Suprapubic skin (tissue), 4 donors: ENCODE data around the gene RPTOR. TPM values are rescaled to one million over a fixed set of nuclear protein-coding genes. Genes with fewer than 3 reads are reported as not detected.

Experiments
- DNase-seq, 2 donors: peaks; one replicate each; pipeline ENCODE4 v3.0.0-alpha.2; 2019; ENCODE audit warnings: low spot score in 2 of 2
- H3K27ac ChIP-seq: fragments of 200-600 bp; sonication (generic); one replicate; pipeline ENCODE4 v1.5.1; 2019
- H3K27me3 ChIP-seq: fragments of 200-600 bp; sonication (generic); one replicate; pipeline ENCODE4 v1.5.1; 2019
- H3K36me3 ChIP-seq: fragments of 200-600 bp; sonication (generic); one replicate; pipeline ENCODE4 v1.5.1; 2019
- H3K4me1 ChIP-seq: fragments of 200-600 bp; sonication (generic); one replicate; pipeline ENCODE4 v1.5.1; 2019
- H3K4me3 ChIP-seq: fragments of 200-600 bp; sonication (generic); one replicate; pipeline ENCODE4 v1.5.1; 2019; ENCODE audit warnings: mild to moderate bottlenecking
- H3K9me3 ChIP-seq: fragments of 200-600 bp; sonication (generic); one replicate; pipeline ENCODE4 v1.5.1; 2019
- EP300 ChIP-seq: sonication (generic); formaldehyde crosslinking; IDR thresholded peaks from one replicate; pipeline ENCODE4 v1.6.1; 2017; ENCODE audit warnings: antibody characterized with exemption
- POLR2A ChIP-seq, 2 donors: fragments of 450-650 bp; IDR thresholded peaks; one replicate each; pipeline ENCODE4 v1.6.1; 2017; ENCODE audit warnings: antibody characterized with exemption in 2 of 2, mild to moderate bottlenecking in 2 of 2, moderate library complexity in 2 of 2
- POLR2AphosphoS5 ChIP-seq, 3 donors: sonication (generic); formaldehyde crosslinking; IDR thresholded peaks; one replicate each; pipeline ENCODE4 v1.6.1; 2017; ENCODE audit warnings: antibody characterized with exemption in 3 of 3
- WGBS: methylation state at CpG from one replicate; pipeline ENCODE4 v1.1.5; 2018; 5-methylcytosine and 5-hydroxymethylcytosine counted together
- total RNA-seq, 4 donors: library from RNA; depleted of rRNA; stranded (reverse); fragments of >200 nt; gene quantifications; one replicate each; pipeline ENCODE4 v1.1.0, GENCODE V29; 2016
- TF ChIP-seq, protein P1 (sequence below), 2 donors: fragments of 200-600 bp in 1 of 2; fragments of 450-650 bp in 1 of 2; sonication (generic) in 1 of 2; IDR thresholded peaks; one replicate each; pipeline ENCODE4 v1.5.1; 2016 to 2019; ENCODE audit warnings: antibody characterized with exemption in 2 of 2, mild to moderate bottlenecking in 1 of 2, moderate library complexity in 1 of 2

The RPTOR gene
- total RNA-seq, 4 donors from 2014 or later, result 45.8 to 84.6 (median 53.0) TPM

DNA sequence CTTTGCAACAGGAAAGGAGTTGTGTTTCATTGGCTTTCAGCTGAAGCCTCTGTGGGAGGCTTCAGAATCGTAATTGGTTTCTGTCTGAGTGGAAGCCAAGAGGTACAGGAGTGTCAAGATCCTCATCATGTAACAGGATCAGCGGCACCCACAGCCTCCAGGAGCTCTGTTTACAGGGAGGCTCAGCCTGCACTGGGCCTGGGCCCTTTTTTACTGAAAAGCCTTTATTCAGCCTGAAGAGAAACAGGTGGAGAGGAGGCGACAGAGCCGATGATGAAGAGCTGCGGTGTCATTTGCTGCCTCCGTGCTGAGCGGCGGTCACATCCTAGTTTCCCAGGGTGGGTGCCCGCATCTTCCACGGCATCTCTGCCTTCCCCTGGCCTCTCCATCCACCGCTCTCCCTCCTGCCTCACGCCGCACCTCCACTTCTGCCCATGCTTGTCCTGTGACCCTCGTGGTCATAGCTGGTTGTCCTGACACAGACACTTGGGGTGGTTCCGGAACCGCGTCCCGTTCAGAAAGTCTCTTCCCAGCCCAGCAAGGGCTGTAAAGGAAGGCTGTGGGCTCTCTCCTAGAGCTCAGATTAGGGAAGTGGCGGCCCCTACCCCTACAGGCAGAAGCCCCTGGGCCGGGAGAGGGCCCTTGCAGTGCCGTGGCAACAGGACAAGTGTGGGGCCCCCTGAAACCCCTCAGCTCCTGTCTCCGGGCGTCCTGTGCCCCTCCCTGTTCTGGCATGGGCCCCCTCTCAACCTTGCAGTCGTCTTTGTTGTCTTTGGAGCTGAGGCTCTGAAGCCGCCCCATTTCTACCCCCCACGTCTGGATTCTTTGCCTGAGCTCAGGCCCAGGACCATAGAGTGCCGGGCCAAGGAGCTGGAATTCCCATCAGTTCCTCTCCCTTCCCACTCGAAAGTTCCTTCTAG lies 393.1 kb downstream of the RPTOR start:
- no peak overlapping the region for H3K27ac ChIP-seq
- no peaks in the 10 kb centered on the region for H3K27me3 ChIP-seq
- no peak for DNase-seq
- no peaks in the 10 kb centered on the region for H3K36me3 ChIP-seq
- WGBS, result 85% methylated on average over 27 of the region's 28 CpGs
- no peak overlapping the region for H3K4me3 ChIP-seq
- H3K4me1 ChIP-seq, result peaks cover 13% of the 10 kb centered on the region
- TF ChIP-seq EP300 (no peak), POLR2AphosphoS5 (IDR thresholded peaks at IDR 0.05) (no peak), POLR2A (IDR thresholded peaks at IDR 0.05) (no peak)
- TF ChIP-seq, protein P1, sequence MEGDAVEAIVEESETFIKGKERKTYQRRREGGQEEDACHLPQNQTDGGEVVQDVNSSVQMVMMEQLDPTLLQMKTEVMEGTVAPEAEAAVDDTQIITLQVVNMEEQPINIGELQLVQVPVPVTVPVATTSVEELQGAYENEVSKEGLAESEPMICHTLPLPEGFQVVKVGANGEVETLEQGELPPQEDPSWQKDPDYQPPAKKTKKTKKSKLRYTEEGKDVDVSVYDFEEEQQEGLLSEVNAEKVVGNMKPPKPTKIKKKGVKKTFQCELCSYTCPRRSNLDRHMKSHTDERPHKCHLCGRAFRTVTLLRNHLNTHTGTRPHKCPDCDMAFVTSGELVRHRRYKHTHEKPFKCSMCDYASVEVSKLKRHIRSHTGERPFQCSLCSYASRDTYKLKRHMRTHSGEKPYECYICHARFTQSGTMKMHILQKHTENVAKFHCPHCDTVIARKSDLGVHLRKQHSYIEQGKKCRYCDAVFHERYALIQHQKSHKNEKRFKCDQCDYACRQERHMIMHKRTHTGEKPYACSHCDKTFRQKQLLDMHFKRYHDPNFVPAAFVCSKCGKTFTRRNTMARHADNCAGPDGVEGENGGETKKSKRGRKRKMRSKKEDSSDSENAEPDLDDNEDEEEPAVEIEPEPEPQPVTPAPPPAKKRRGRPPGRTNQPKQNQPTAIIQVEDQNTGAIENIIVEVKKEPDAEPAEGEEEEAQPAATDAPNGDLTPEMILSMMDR (IDR thresholded peaks at IDR 0.05), result no peak
- H3K9me3 ChIP-seq, result no peaks in the 10 kb centered on the region

DNA sequence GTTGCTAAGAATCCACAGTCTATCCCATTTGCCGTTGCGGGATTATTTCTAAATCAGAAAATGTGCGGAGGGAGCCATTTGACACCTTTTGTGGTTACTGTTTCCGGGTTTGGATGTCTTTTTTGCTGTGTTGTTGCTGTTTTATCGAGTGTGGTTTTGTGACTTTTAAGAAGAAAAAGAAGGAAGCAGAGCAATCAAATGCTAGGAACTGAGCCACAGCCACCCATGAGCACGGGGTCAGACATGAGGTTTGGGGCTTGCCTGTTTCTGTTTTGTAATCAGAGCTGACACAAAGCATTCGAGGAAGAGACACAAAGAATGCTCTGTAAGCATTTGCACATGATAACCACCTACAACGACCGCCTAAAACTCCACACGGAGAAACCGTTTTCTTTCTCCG lies 393.9 kb downstream of the RPTOR start:
- no peak for DNase-seq
- H3K9me3 ChIP-seq, result no peaks in the 10 kb centered on the region
- no peak for TF ChIP-seq EP300
- no peak overlapping the region for H3K27ac ChIP-seq
- H3K4me1 ChIP-seq, result peaks cover 21% of the 10 kb centered on the region
- H3K4me3 ChIP-seq, result no peak overlapping the region
- 78% methylated on average over 12 of the region's 12 CpGs for whole genome bisulfite sequencing
- no peaks in the 10 kb centered on the region for H3K27me3 ChIP-seq
- H3K36me3 ChIP-seq, result no peaks in the 10 kb centered on the region

DNA sequence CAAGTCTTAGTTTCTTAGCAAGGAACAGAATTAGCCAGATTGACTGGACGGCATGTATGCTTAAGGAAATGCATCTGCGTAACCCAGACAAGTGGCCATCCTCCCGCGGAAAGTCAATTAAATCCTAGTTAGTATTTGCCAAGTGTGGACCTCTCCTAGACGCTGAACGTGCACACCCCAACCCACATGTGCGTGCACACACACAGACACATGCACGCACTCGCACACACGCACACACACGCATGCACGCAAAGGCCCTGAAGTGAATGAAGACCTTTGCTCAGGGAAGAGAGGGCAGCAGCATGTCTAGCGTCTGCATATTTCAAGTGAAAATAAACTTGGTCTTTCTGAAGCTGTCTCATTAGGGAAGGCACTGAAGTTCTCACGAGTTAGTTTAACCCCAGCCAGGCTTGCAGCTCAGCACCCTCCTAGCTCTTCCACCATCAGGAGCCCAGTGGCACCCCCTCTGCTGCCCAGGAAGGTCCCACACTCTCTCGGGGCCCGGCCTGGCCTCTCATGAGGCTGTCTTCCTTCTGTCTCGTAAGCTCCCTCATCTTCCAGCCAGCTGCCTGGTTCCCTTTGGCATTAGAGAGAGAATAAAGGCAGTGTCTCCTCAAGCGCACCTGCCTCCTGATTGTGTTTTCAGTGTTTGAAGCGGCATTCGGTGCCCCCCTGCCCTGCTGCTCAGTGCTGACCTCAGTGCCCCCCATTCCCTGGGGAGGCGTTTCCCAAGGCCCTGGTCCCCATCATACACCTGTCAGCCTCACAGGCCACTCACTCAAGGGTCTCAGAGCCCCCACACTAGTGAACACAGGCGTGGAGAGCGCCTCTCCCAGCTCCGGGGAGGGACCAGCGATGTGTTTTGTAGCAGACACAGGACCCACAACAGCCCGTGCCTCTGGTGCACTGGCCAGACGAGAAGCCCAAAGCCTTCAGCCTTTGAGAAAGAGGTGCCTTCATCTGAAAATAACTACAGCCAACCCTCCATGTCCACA lies 394.8 kb downstream of the RPTOR start:
- Histone ChIP-seq H3K27me3 (no peaks in the 10 kb centered on the region), H3K4me1 (peaks cover 23% of the 10 kb centered on the region), H3K4me3 (no peak overlapping the region), H3K27ac (no peak overlapping the region), H3K9me3 (no peaks in the 10 kb centered on the region), H3K36me3 (no peaks in the 10 kb centered on the region)
- 92% methylated on average over 27 of the region's 27 CpGs for WGBS
- DNase-seq, result peak; percentile 52 to 76
- TF ChIP-seq, protein P1 (IDR thresholded peaks at IDR 0.05), result no peak
- TF ChIP-seq POLR2AphosphoS5 (IDR thresholded peaks at IDR 0.05) (no peak), EP300 (no peak), POLR2A (IDR thresholded peaks at IDR 0.05) (no peak)

DNA sequence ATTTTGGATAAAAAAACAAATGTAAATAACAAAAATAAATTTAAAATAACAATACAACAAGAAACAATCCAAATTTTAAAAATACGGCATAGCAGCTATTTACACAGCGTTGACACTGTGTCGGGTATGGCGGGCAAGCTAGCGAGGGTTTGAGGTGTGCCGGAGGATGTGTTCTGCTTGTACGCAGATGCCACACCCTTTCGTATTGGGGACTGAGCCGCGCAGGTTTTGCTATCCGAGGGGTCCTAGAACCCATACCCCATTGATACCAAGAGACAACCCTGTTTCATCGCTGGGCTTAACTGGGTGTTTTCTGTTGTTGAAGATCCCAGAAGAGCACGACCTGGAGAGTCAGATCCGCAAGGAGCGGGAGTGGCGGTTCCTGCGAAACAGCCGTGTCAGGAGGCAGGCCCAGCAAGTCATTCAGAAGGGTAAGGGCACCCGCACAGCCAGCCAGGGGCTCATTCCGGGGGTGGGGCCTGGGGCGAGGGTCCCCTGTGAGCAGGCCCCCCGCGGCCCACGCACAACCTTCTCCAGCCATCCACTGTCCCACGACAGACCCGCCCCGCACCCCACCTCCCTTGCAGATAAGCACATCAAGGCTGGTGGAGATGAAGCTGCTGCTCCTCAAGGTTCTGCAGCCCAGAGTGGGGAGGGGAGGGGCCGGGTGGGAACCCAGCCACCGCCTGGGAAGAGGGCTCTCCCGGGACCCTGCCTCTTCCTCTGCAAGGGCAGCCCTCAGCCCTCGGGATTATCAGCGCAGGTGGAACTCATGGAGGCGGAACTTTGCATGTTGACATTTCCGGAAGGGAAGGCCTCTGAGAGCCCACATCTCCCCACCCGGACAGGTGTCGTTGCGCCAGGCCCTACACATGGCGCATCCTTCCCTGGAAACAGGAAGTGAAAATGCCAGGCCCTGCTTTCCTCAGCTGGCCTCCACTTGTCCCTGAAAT lies 395.8 kb downstream of the RPTOR start:
- DNase-seq, result peak; percentile 60 to 62
- no peak for TF ChIP-seq POLR2AphosphoS5 (IDR thresholded peaks at IDR 0.05)
- TF ChIP-seq, protein P1 (IDR thresholded peaks at IDR 0.05), result no peak
- TF ChIP-seq POLR2A (IDR thresholded peaks at IDR 0.05), result no peak
- no peak for TF ChIP-seq EP300
- Histone ChIP-seq H3K27me3 (no peaks in the 10 kb centered on the region), H3K9me3 (no peaks in the 10 kb centered on the region), H3K4me3 (no peak overlapping the region), H3K4me1 (peaks cover 23% of the 10 kb centered on the region), H3K27ac (no peak overlapping the region), H3K36me3 (no peaks in the 10 kb centered on the region)
- 93% methylated on average over 32 of the region's 38 CpGs for WGBS

DNA sequence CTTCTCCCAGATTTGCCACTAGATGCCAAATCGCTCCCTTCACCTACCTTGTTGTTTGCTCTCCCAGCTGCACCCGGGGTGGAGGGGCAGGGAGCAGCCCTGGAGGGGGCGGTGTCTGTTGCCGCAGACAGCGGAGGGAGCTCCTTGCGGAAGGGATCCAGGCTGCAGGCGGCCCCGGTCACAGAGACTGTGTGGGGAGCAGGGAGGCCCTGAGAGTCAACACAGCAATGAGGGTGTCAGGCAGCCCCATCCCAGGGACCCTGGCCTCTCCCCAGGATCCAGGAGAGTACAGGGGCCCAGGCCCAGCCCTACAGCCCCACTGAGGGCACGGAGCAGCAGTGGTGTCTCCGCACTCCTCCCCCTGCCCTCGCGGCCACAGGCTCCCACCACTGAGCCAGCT lies 396.5 kb downstream of the RPTOR start:
- H3K9me3 ChIP-seq, result no peaks in the 10 kb centered on the region
- peaks cover 6% of the 10 kb centered on the region for H3K36me3 ChIP-seq
- TF ChIP-seq EP300 (no peak), POLR2AphosphoS5 (IDR thresholded peaks at IDR 0.05) (no peak), POLR2A (IDR thresholded peaks at IDR 0.05) (no peak)
- TF ChIP-seq, protein P1 (IDR thresholded peaks at IDR 0.05), result no peak
- no peak overlapping the region for H3K4me3 ChIP-seq
- WGBS, result 94% methylated on average over 9 of the region's 12 CpGs
- no peak overlapping the region for H3K27ac ChIP-seq
- H3K27me3 ChIP-seq, result no peaks in the 10 kb centered on the region
- H3K4me1 ChIP-seq, result peaks cover 23% of the 10 kb centered on the region
- peak in 1 of 2 donors; percentile 55 for DNase-seq
